HUES64 (cell line): ENCODE results near the gene HS6ST2.

Experiments used
- H3K27ac ChIP-seq: 2 replicates; pipeline ENCODE4 v1.7.0; 2013; ENCODE audit warnings: low read depth, low read length, inconsistent platforms
- H3K27me3 ChIP-seq: 2 replicates; pipeline ENCODE4 v1.6.1; 2013; ENCODE audit warnings: mild to moderate bottlenecking, low read length; ENCODE audit not compliant: insufficient read depth
- H3K36me3 ChIP-seq: 2 replicates; pipeline ENCODE4 v1.6.1; 2013; ENCODE audit warnings: mild to moderate bottlenecking, low read length; ENCODE audit not compliant: insufficient read depth
- H3K4me1 ChIP-seq: 2 replicates; pipeline ENCODE4 v1.6.1; 2013; ENCODE audit warnings: mild to moderate bottlenecking, low read length, moderate library complexity; ENCODE audit not compliant: insufficient read depth
- H3K4me3 ChIP-seq: 2 replicates; pipeline ENCODE4 v1.5.1; 2013; ENCODE audit warnings: mild to moderate bottlenecking, low read length, moderate library complexity
- H3K9ac ChIP-seq: 2 replicates; pipeline ENCODE4 v1.6.1; 2013; ENCODE audit warnings: mild to moderate bottlenecking, low read depth, low read length
- H3K9me3 ChIP-seq: 2 replicates; pipeline ENCODE4 v1.6.1; 2013; ENCODE audit warnings: low read depth, low read length; ENCODE audit not compliant: insufficient read depth
- WGBS: fragments of 150-250, 120-280 bp; methylation state at CpG from one replicate; pipeline ENCODE4 v1.1.7; 2013; ENCODE audit warnings: missing lambda C conversion rate; 5-methylcytosine and 5-hydroxymethylcytosine counted together

HS6ST2 gene

GRCh38 chrX:132756439-132756838 lies 202.0 kb downstream of the HS6ST2 start:
- peaks cover 26% of the 10 kb centered on the region for H3K4me1 ChIP-seq
- no peaks in the 10 kb centered on the region for H3K36me3 ChIP-seq
- H3K27me3 ChIP-seq: no peaks in the 10 kb centered on the region
- WGBS: 88% methylated on average over 3 of the region's 4 CpGs
- H3K9ac ChIP-seq: no peak overlapping the region
- H3K27ac ChIP-seq: no peak overlapping the region
- no peak overlapping the region for H3K4me3 ChIP-seq
- no peaks in the 10 kb centered on the region for H3K9me3 ChIP-seq

DNA sequence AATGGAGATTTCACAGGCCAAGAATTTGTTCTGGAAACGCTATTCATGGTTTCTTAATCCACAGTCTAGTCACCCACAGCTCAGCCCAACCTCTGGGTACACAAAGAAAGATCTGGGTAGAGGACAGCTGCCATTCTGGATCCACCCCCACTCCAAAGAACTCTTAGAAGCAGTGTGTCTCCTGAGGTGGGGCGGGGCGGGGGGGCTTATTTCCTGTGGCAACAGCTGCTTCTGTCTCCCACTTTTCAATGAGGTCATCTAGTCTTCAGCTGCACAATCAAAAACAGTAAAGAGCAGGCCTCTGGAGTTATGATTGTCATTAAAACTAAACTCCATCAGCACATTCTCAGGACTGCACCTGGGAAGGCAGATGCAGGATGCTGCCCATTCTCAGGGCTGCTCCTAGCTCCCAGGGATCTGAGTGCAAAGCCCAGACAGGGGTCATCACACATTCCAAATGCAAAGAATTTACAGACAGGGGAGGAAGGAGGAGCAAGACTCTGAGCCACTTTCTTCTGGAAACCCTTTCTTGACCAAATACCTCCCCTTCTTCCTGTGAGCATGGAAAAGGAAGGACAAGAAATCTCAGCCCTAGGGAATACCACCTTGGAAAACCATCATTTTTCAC lies 207.3 kb downstream of the HS6ST2 start:
- Histone ChIP-seq H3K27me3 (no peaks in the 10 kb centered on the region), H3K9ac (no peak overlapping the region), H3K4me1 (peaks cover 14% of the 10 kb centered on the region; the same call in 1 of the 2 replicates), H3K4me3 (no peak overlapping the region), H3K27ac (no peak overlapping the region), H3K36me3 (no peaks in the 10 kb centered on the region), H3K9me3 (no peaks in the 10 kb centered on the region)
- 88% methylated on average over 3 of the region's 3 CpGs for WGBS

DNA sequence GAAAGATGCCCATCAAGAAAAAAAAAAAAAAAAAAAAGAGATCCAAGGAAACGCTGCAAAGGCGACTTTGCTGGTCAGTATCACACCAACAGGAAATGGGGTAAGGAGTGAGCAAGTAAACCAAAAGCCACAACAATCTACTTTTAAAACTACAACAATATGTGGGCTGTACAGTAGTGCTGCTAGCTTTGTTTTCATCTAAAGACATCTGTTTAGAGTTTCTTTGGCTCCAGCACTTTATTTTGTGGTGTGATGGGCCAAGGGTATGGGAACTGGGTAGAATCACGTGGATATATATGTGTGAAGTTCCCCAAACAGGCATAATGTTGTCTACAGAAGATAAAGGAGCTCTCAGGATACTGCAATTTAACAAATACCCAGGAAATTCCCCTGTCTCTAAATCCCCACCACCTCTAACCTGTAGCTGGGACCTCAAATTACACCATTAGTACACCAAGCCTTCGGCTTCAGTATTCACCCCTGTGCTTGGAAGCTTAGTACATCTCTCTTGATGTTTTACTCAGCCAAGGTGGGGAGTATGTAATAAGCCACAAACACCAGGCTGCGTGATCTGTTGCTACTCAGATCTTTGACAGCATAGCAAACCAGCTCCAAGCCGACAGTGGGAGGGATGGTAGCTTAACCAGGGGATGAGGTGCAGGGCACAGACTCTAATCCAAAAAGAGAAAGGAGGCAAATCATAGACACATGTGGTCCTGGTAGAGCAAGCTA lies 207.9 kb downstream of the HS6ST2 start:
- Histone ChIP-seq H3K4me3 (no peak overlapping the region), H3K27me3 (peaks cover 4% of the 10 kb centered on the region), H3K9me3 (no peaks in the 10 kb centered on the region), H3K4me1 (peaks cover 14% of the 10 kb centered on the region; the same call in 1 of the 2 replicates), H3K27ac (no peak overlapping the region), H3K36me3 (no peaks in the 10 kb centered on the region), H3K9ac (no peak overlapping the region)
- WGBS: 76% methylated on average over 4 of the region's 6 CpGs

DNA sequence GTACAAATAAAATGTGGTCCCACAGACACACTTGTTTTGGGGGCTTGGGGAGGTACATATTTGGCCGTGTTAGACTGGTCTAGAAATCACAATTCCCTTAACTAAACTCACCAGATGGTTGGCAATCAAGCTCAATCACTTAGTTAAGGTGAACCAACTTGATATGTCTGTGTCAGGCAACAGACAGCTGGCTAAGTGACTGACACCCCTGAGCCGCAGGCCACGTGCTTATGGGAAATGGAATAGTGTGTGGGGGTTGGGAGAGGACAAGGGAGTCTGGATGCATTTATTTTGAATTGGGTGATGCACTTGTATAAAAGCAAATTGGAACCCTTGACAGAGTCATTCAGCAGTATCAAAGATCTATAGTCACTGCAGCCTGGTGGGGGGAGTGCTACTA lies 209.0 kb downstream of the HS6ST2 start:
- WGBS: 79% methylated on average over 3 of the region's 3 CpGs
- no peak overlapping the region for H3K27ac ChIP-seq
- H3K9me3 ChIP-seq: no peaks in the 10 kb centered on the region
- H3K36me3 ChIP-seq: no peaks in the 10 kb centered on the region
- peaks cover 9% of the 10 kb centered on the region for H3K27me3 ChIP-seq
- H3K9ac ChIP-seq: no peak overlapping the region
- H3K4me1 ChIP-seq: peaks cover 14% of the 10 kb centered on the region; the same call in 1 of the 2 replicates
- H3K4me3 ChIP-seq: no peak overlapping the region

- 55% methylated on average over 4 of the region's 4 CpGs for WGBS
- Histone ChIP-seq H3K4me1 (peaks cover 14% of the 10 kb centered on the region; the same call in 1 of the 2 replicates), H3K36me3 (no peaks in the 10 kb centered on the region)
These were observed 209.5 kb downstream of the HS6ST2 start for GRCh38 chrX:132748909-132749308.

DNA sequence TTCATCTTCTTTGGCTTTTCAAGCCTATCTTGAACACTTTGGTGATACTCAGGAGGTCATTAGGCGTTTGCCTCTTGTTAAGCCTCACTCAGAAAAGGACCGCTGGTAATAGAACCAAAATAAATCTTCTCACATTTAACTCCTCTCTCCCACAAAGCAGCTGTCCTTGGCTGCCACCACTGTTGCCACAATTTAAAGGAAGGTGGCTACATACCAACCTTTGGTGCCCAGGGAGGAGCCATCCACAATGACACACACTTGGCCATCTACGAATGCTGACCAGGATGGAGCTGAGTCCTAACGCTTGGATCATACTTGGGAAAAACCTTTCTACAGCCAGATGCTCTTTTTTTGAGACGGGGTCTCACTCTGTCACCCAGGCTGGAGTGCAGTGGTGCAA lies 210.2 kb downstream of the HS6ST2 start:
- no peak overlapping the region for H3K4me3 ChIP-seq
- H3K27me3 ChIP-seq: peaks cover 14% of the 10 kb centered on the region
- peaks cover 20% of the 10 kb centered on the region; the same call in 1 of the 2 replicates for H3K4me1 ChIP-seq
- no peaks in the 10 kb centered on the region for H3K36me3 ChIP-seq
- no peak overlapping the region for H3K9ac ChIP-seq
- 91% methylated on average over 5 of the region's 5 CpGs for WGBS
- H3K9me3 ChIP-seq: no peaks in the 10 kb centered on the region
- no peak overlapping the region for H3K27ac ChIP-seq

More at GRCh38 chrX:132748909-132749308, 209.5 kb downstream of the HS6ST2 start:
- H3K9ac ChIP-seq: no peak overlapping the region
- H3K27ac ChIP-seq: no peak overlapping the region
- H3K9me3 ChIP-seq: no peaks in the 10 kb centered on the region
- H3K27me3 ChIP-seq: peaks cover 14% of the 10 kb centered on the region
- H3K4me3 ChIP-seq: no peak overlapping the region

GRCh38 chrX:132745593-132745992 lies 212.8 kb downstream of the HS6ST2 start:
- Histone ChIP-seq H3K27me3 (peaks cover 28% of the 10 kb centered on the region), H3K27ac (no peak overlapping the region), H3K9me3 (no peaks in the 10 kb centered on the region), H3K9ac (no peak overlapping the region), H3K4me3 (no peak overlapping the region), H3K36me3 (no peaks in the 10 kb centered on the region), H3K4me1 (peaks cover 27% of the 10 kb centered on the region)
- 100% methylated on average over 1 of the region's 2 CpGs for WGBS

GRCh38 chrX:132744470-132744869 lies 214.0 kb downstream of the HS6ST2 start:
- no CpG with 5 or more reads among the region's 1 CpG for WGBS
- Histone ChIP-seq H3K36me3 (no peaks in the 10 kb centered on the region), H3K9me3 (no peaks in the 10 kb centered on the region), H3K9ac (no peak overlapping the region), H3K27ac (no peak overlapping the region), H3K4me1 (peaks cover 32% of the 10 kb centered on the region), H3K4me3 (no peak overlapping the region), H3K27me3 (peaks cover 28% of the 10 kb centered on the region)

DNA sequence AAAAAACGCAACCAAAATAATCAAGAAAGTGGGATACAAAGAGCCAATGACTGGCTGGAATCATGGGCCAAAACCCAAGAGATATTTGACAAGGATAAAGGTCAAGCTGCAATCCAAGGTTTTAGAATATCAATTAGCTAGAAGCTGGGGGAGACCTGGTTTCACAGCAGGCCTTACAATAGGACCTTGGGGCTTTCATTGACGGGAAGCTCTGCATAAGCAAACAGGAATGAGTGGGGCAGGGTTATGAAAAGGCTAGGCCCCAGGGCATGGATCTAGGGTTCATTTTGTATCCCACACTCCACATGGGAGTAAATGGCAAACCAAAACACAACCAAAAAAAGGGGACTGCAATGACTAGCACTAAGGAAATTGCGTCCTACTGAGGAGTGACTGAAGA lies 215.3 kb downstream of the HS6ST2 start:
- H3K4me3 ChIP-seq: no peak overlapping the region
- peaks cover 35% of the 10 kb centered on the region for H3K27me3 ChIP-seq
- H3K4me1 ChIP-seq: peaks cover 27% of the 10 kb centered on the region
- no peaks in the 10 kb centered on the region for H3K9me3 ChIP-seq
- WGBS: 15% methylated on average over 2 of the region's 3 CpGs
- H3K36me3 ChIP-seq: no peaks in the 10 kb centered on the region
- H3K27ac ChIP-seq: no peak overlapping the region
- H3K9ac ChIP-seq: no peak overlapping the region

DNA sequence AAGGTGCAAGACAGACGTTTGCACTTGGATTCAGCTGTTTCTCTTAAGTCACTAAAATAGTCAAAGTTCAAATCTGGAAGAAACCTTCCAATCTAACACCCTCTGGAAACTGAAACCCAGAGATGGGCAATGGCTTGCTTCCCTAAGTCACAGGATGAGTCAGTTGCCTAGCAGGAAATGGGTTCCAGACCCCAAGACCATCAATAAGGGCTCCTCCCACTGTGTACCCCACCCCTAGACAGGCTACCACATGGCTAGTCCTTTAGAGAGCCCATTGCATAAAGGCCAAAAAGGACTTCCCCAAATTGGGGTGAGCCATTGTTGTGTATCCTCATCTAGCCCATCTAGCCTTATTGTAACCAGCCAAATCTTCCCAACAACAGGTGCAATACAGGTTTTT lies 216.2 kb downstream of the HS6ST2 start:
- H3K4me1 ChIP-seq: peaks cover 27% of the 10 kb centered on the region

GRCh38 chrX:132741689-132742088 lies 216.7 kb downstream of the HS6ST2 start:
- 83% methylated on average over 2 of the region's 2 CpGs for WGBS
- no peak overlapping the region for H3K4me3 ChIP-seq
- no peak overlapping the region for H3K27ac ChIP-seq
- no peaks in the 10 kb centered on the region for H3K36me3 ChIP-seq
- no peak overlapping the region for H3K9ac ChIP-seq
- H3K27me3 ChIP-seq: peaks cover 36% of the 10 kb centered on the region
- no peaks in the 10 kb centered on the region for H3K9me3 ChIP-seq
- H3K4me1 ChIP-seq: peaks cover 27% of the 10 kb centered on the region

More for the DNA sequence above, 216.2 kb downstream of the HS6ST2 start:
- Histone ChIP-seq H3K4me3 (no peak overlapping the region), H3K9me3 (no peaks in the 10 kb centered on the region), H3K27me3 (peaks cover 36% of the 10 kb centered on the region), H3K9ac (no peak overlapping the region), H3K36me3 (no peaks in the 10 kb centered on the region), H3K27ac (no peak overlapping the region)
- WGBS: 57% methylated on average over 1 of the region's 1 CpG
